GM18511 (cell line): ENCODE data around the gene PTPN14.
A peak's percentile ranks its signal among the peaks of the same experiment; 100 is the strongest.

Experiments used
- ATAC-seq: cut with Tn5 transposase; IDR thresholded peaks from one replicate; pipeline ENCODE4 v1.9.1; 2021; ENCODE audit warnings: mild to moderate bottlenecking, moderate library complexity; ENCODE audit not compliant: unreplicated experiment

The PTPN14 gene

GRCh38 chr1:214569357-214570004, 18.1 kb upstream of the PTPN14 start:
- no peak for ATAC-seq

- no peak for ATAC-seq
Measured at GRCh38 chr1:214568328-214568727, 16.9 kb upstream of the PTPN14 start.

- ATAC-seq, result no peak
Measured at GRCh38 chr1:214567481-214567980, 16.1 kb upstream of the PTPN14 start.

- ATAC-seq, result peak; percentile 67
Measured at GRCh38 chr1:214566158-214567104, 15.0 kb upstream of the PTPN14 start.

- ATAC-seq, result no peak
Measured at GRCh38 chr1:214565310-214565709, 13.9 kb upstream of the PTPN14 start.

- no peak for ATAC-seq
Measured at GRCh38 chr1:214563881-214564280, 12.5 kb upstream of the PTPN14 start.

GRCh38 chr1:214557952-214558735, 6.7 kb upstream of the PTPN14 start:
- peak; percentile 76 for ATAC-seq

- ATAC-seq, result no peak
Measured at GRCh38 chr1:214553142-214553710, 1.8 kb upstream of the PTPN14 start.

GRCh38 chr1:214552174-214552608, 789 bp upstream of the PTPN14 start:
- peak; percentile 24 for ATAC-seq

- ATAC-seq, result peak; percentile 28
Measured at GRCh38 chr1:214550857-214551435, 456 bp downstream of the PTPN14 start.

- ATAC-seq, result no peak
Measured at GRCh38 chr1:214550013-214550856, 1.2 kb downstream of the PTPN14 start.

- ATAC-seq, result no peak
Measured at GRCh38 chr1:214549604-214550003, 1.8 kb downstream of the PTPN14 start.

- no peak for ATAC-seq
Measured at GRCh38 chr1:214548988-214549387, 2.4 kb downstream of the PTPN14 start.

- no peak for ATAC-seq
Measured at GRCh38 chr1:214548271-214548670, 3.1 kb downstream of the PTPN14 start.

- no peak for ATAC-seq
Measured at GRCh38 chr1:214547747-214548146, 3.7 kb downstream of the PTPN14 start.

GRCh38 chr1:214546886-214547641, 4.3 kb downstream of the PTPN14 start:
- no peak for ATAC-seq

GRCh38 chr1:214546084-214546483, 5.3 kb downstream of the PTPN14 start:
- ATAC-seq, result no peak

GRCh38 chr1:214545293-214545692, 6.1 kb downstream of the PTPN14 start:
- no peak for ATAC-seq

GRCh38 chr1:214544791-214545190, 6.6 kb downstream of the PTPN14 start:
- ATAC-seq, result no peak
